RWPE1 (cell line): Measurements from ENCODE around the gene VAT1L.
A peak's percentile ranks its signal among the peaks of the same experiment; 100 is the strongest.

ENCODE experiments used
- CTCF ChIA-PET: fragments of 350-600 bp; sonication (Branson Sonifier 250); formaldehyde crosslinking; extraction: SDS; loops from one replicate; lab custom pipeline; 2021; lab: Yijun Ruan, JAX
- POLR2A ChIA-PET: fragments of 400-600 bp; formaldehyde crosslinking; extraction: SDS; loops from one replicate; lab custom pipeline; 2020; ENCODE audit warnings: antibody characterized with exemption; ENCODE audit not compliant: low non-redundant PET; lab: Yijun Ruan, JAX
- DNase-seq: peaks from one replicate; pipeline ENCODE4 v3.0.0; 2012; ENCODE audit warnings: low spot score
- H3K27ac ChIP-seq: fragments of 450-650 bp; 2 replicates; pipeline ENCODE4 v1.5.1; 2017
- CTCF ChIP-seq: fragments of 450-650 bp; conservative IDR thresholded peaks from 2 replicates; pipeline ENCODE4 v1.5.1; 2017; ENCODE audit warnings: low read depth, mild to moderate bottlenecking

Gene VAT1L

GRCh38 chr16:77995843-77996455 lies 207.6 kb downstream of the VAT1L start:
- no peak for TF ChIP-seq CTCF
- DNase-seq = no peak
- ChIA-PET POLR2A (no interaction called here), CTCF (no interaction called here)
- H3K27ac ChIP-seq = no peak overlapping the region

- CTCF ChIA-PET = interaction anchor here (0.6 kb wide), 1 partner anchor 327 kb away, joined by 3 read pairs; no protein-coding TSS in a partner anchor
- POLR2A ChIA-PET = no interaction called here
- DNase-seq = no peak
- TF ChIP-seq CTCF = no peak
- no peak overlapping the region for H3K27ac ChIP-seq
These were observed 210.1 kb downstream of the VAT1L start for GRCh38 chr16:77998350-77999023.

- CTCF ChIA-PET = interaction anchor here (0.5 kb wide), 1 partner anchor 59 kb away, joined by 4 read pairs; no protein-coding TSS in a partner anchor
- TF ChIP-seq CTCF = no peak
These were observed 213.2 kb downstream of the VAT1L start for GRCh38 chr16:78001451-78002025.

GRCh38 chr16:78002915-78003538 lies 214.7 kb downstream of the VAT1L start:
- ChIA-PET POLR2A (no interaction called here), CTCF (interaction anchor here (0.5 to 2.8 kb wide), 17 partner anchors 10 to 1271 kb away, joined by 3 to 16 read pairs (median 3); no protein-coding TSS in a partner anchor)
- no peak overlapping the region for H3K27ac ChIP-seq
- peak; percentile 74 for TF ChIP-seq CTCF
- DNase-seq = peak; percentile 79

More at GRCh38 chr16:78001451-78002025, 213.2 kb downstream of the VAT1L start:
- DNase-seq = no peak
- POLR2A ChIA-PET = no interaction called here
- H3K27ac ChIP-seq = no peak overlapping the region

GRCh38 chr16:78004517-78004916 lies 216.2 kb downstream of the VAT1L start:
- POLR2A ChIA-PET = no interaction called here
- no peak for TF ChIP-seq CTCF
- no peak overlapping the region for H3K27ac ChIP-seq
- DNase-seq = no peak
- CTCF ChIA-PET = interaction anchor here (0.5 to 2.8 kb wide), 2 partner anchors 59 to 328 kb away, joined by 3 to 16 read pairs; no protein-coding TSS in a partner anchor

GRCh38 chr16:78005881-78006280 lies 217.5 kb downstream of the VAT1L start:
- DNase-seq = no peak
- no peak for TF ChIP-seq CTCF
- ChIA-PET CTCF (no interaction called here), POLR2A (no interaction called here)
- H3K27ac ChIP-seq = no peak overlapping the region
